ENCODE results near the gene PAK2.
"Not testable (repeated sequence)": the region's sequence is repeated elsewhere in the genome, so short reads cannot be mapped to it uniquely, and the experiment has no call there.

PAK2 gene

GRCh38 chr3:196740481-196741248 lies 1.0 kb downstream of the PAK2 start:
- Histone ChIP-seq H3K4me1 (ENCODE audit: control insufficient read depth, insufficient read depth, low read length) (peaks cover 10% of the 10 kb centered on the region), H3K36me3 (ENCODE audit: insufficient read depth, low read length) (no peaks in the 10 kb centered on the region), H3K27me3 (ENCODE audit: control insufficient read depth, insufficient read depth, low read length) (no peaks in the 10 kb centered on the region), H3K9me3 (replicated peaks; ENCODE audit: low read length) (no peaks in the 10 kb centered on the region), H3K9ac (ENCODE audit: low read depth, low read length) (peak overlapping the region; percentile 100), H3K4me2 (ENCODE audit: low read length) (peak overlapping the region; percentile 83), H3K4me3 (ENCODE audit: low read length) (peak overlapping the region; percentile 97)

GRCh38 chr3:196741249-196741889 lies 1.7 kb downstream of the PAK2 start:
- H3K9me3 ChIP-seq (replicated peaks; ENCODE audit: low read length), result no peaks in the 10 kb centered on the region
- H3K9ac ChIP-seq (ENCODE audit: low read depth, low read length), result peak overlapping the region; percentile 100
- H3K27me3 ChIP-seq (ENCODE audit: control insufficient read depth, insufficient read depth, low read length), result no peaks in the 10 kb centered on the region
- peak overlapping the region; percentile 83 for H3K4me2 ChIP-seq (ENCODE audit: low read length)
- H3K4me3 ChIP-seq (ENCODE audit: low read length), result peak overlapping the region; percentile 97
- peaks cover 9% of the 10 kb centered on the region for H3K4me1 ChIP-seq (ENCODE audit: control insufficient read depth, insufficient read depth, low read length)
- H3K36me3 ChIP-seq (ENCODE audit: insufficient read depth, low read length), result peaks cover 4% of the 10 kb centered on the region

- not testable (repeated sequence) for H3K36me3 ChIP-seq (ENCODE audit: insufficient read depth, low read length); H3K4me3 ChIP-seq (ENCODE audit: low read length); H3K4me2 ChIP-seq (ENCODE audit: low read length); H3K9ac ChIP-seq (ENCODE audit: low read depth, low read length); H3K4me1 ChIP-seq (ENCODE audit: control insufficient read depth, insufficient read depth, low read length); H3K9me3 ChIP-seq (replicated peaks; ENCODE audit: low read length); H3K27me3 ChIP-seq (ENCODE audit: control insufficient read depth, insufficient read depth, low read length)
Observed at GRCh38 chr3:196743569-196743968, 3.9 kb downstream of the PAK2 start.

- H3K4me1 ChIP-seq (ENCODE audit: control insufficient read depth, insufficient read depth, low read length), result no peaks in the 10 kb centered on the region
- no peaks in the 10 kb centered on the region for H3K27me3 ChIP-seq (ENCODE audit: control insufficient read depth, insufficient read depth, low read length)
- H3K4me2 ChIP-seq (ENCODE audit: low read length), result no peak overlapping the region
- no peaks in the 10 kb centered on the region for H3K9me3 ChIP-seq (replicated peaks; ENCODE audit: low read length)
- H3K4me3 ChIP-seq (ENCODE audit: low read length), result no peak overlapping the region
- H3K36me3 ChIP-seq (ENCODE audit: insufficient read depth, low read length), result peaks cover 21% of the 10 kb centered on the region
- H3K9ac ChIP-seq (ENCODE audit: low read depth, low read length), result no peak overlapping the region
Observed at GRCh38 chr3:196749125-196749524, 9.5 kb downstream of the PAK2 start.

GRCh38 chr3:196753201-196753600 lies 13.5 kb downstream of the PAK2 start:
- H3K9me3 ChIP-seq (replicated peaks; ENCODE audit: low read length), result no peaks in the 10 kb centered on the region
- H3K4me3 ChIP-seq (ENCODE audit: low read length), result no peak overlapping the region

GRCh38 chr3:196754091-196754981 lies 14.7 kb downstream of the PAK2 start:
- Histone ChIP-seq H3K27me3 (ENCODE audit: control insufficient read depth, insufficient read depth, low read length) (no peaks in the 10 kb centered on the region), H3K36me3 (ENCODE audit: insufficient read depth, low read length) (peaks cover 21% of the 10 kb centered on the region), H3K4me3 (ENCODE audit: low read length) (no peak overlapping the region), H3K9ac (ENCODE audit: low read depth, low read length) (no peak overlapping the region), H3K4me1 (ENCODE audit: control insufficient read depth, insufficient read depth, low read length) (peaks cover 9% of the 10 kb centered on the region), H3K9me3 (replicated peaks; ENCODE audit: low read length) (no peaks in the 10 kb centered on the region), H3K4me2 (ENCODE audit: low read length) (no peak overlapping the region)

More at GRCh38 chr3:196753201-196753600, 13.5 kb downstream of the PAK2 start:
- Histone ChIP-seq H3K36me3 (ENCODE audit: insufficient read depth, low read length) (peaks cover 32% of the 10 kb centered on the region), H3K9ac (ENCODE audit: low read depth, low read length) (no peak overlapping the region), H3K27me3 (ENCODE audit: control insufficient read depth, insufficient read depth, low read length) (no peaks in the 10 kb centered on the region), H3K4me2 (ENCODE audit: low read length) (no peak overlapping the region), H3K4me1 (ENCODE audit: control insufficient read depth, insufficient read depth, low read length) (peaks cover 8% of the 10 kb centered on the region)

GRCh38 chr3:196756732-196757131 lies 17.1 kb downstream of the PAK2 start:
- Histone ChIP-seq H3K4me1 (ENCODE audit: control insufficient read depth, insufficient read depth, low read length) (peaks cover 9% of the 10 kb centered on the region), H3K9me3 (replicated peaks; ENCODE audit: low read length) (no peaks in the 10 kb centered on the region), H3K4me3 (ENCODE audit: low read length) (no peak overlapping the region), H3K4me2 (ENCODE audit: low read length) (no peak overlapping the region), H3K27me3 (ENCODE audit: control insufficient read depth, insufficient read depth, low read length) (no peaks in the 10 kb centered on the region), H3K9ac (ENCODE audit: low read depth, low read length) (no peak overlapping the region), H3K36me3 (ENCODE audit: insufficient read depth, low read length) (peaks cover 18% of the 10 kb centered on the region)

- peaks cover 9% of the 10 kb centered on the region for H3K4me1 ChIP-seq (ENCODE audit: control insufficient read depth, insufficient read depth, low read length)
- no peak overlapping the region for H3K9ac ChIP-seq (ENCODE audit: low read depth, low read length)
- no peak overlapping the region for H3K4me2 ChIP-seq (ENCODE audit: low read length)
- peaks cover 18% of the 10 kb centered on the region for H3K36me3 ChIP-seq (ENCODE audit: insufficient read depth, low read length)
- no peak overlapping the region for H3K4me3 ChIP-seq (ENCODE audit: low read length)
- no peaks in the 10 kb centered on the region for H3K27me3 ChIP-seq (ENCODE audit: control insufficient read depth, insufficient read depth, low read length)
- no peaks in the 10 kb centered on the region for H3K9me3 ChIP-seq (replicated peaks; ENCODE audit: low read length)
Observed at GRCh38 chr3:196757876-196758739, 18.5 kb downstream of the PAK2 start.

- no peaks in the 10 kb centered on the region for H3K27me3 ChIP-seq (ENCODE audit: control insufficient read depth, insufficient read depth, low read length)
- no peak overlapping the region for H3K9ac ChIP-seq (ENCODE audit: low read depth, low read length)
- no peak overlapping the region for H3K4me3 ChIP-seq (ENCODE audit: low read length)
- H3K4me2 ChIP-seq (ENCODE audit: low read length), result no peak overlapping the region
- H3K9me3 ChIP-seq (replicated peaks; ENCODE audit: low read length), result no peaks in the 10 kb centered on the region
- no peaks in the 10 kb centered on the region for H3K36me3 ChIP-seq (ENCODE audit: insufficient read depth, low read length)
- H3K4me1 ChIP-seq (ENCODE audit: control insufficient read depth, insufficient read depth, low read length), result peaks cover 2% of the 10 kb centered on the region
Observed at GRCh38 chr3:196763179-196763578, 23.5 kb downstream of the PAK2 start.

GRCh38 chr3:196765454-196765853 lies 25.8 kb downstream of the PAK2 start:
- H3K9ac ChIP-seq (ENCODE audit: low read depth, low read length), result no peak overlapping the region

More at GRCh38 chr3:196765454-196765853, 25.8 kb downstream of the PAK2 start:
- Histone ChIP-seq H3K4me3 (ENCODE audit: low read length) (no peak overlapping the region), H3K36me3 (ENCODE audit: insufficient read depth, low read length) (no peaks in the 10 kb centered on the region), H3K4me1 (ENCODE audit: control insufficient read depth, insufficient read depth, low read length) (no peaks in the 10 kb centered on the region), H3K27me3 (ENCODE audit: control insufficient read depth, insufficient read depth, low read length) (no peaks in the 10 kb centered on the region), H3K9me3 (replicated peaks; ENCODE audit: low read length) (no peaks in the 10 kb centered on the region), H3K4me2 (ENCODE audit: low read length) (no peak overlapping the region)

Measured in skeletal muscle satellite cell (primary cell).